ENCODE data around the gene PROS1. TPM values are rescaled to one million over a fixed set of nuclear protein-coding genes. Genes with fewer than 3 reads are reported as not detected.
"Not testable (repeated sequence)": the region's sequence is repeated elsewhere in the genome, so short reads cannot be mapped to it uniquely, and the experiment has no call there.

The PROS1 gene
- total and polyA plus RNA-seq, 2 donors (not counting 1 experiment from before 2014, with no cell fraction given): 0.03 TPM; not detected in 1

- TF ChIP-seq EZH2 (IDR thresholded peaks at IDR 0.05; ENCODE audit: borderline replicate concordance, insufficient read depth, low read depth, low read length, poor library complexity, severe bottlenecking): no peak
- no peak for TF ChIP-seq CTCF (IDR thresholded peaks at IDR 0.05)
- Histone ChIP-seq H3K4me2 (replicated peaks; ENCODE audit: low read depth, low read length, poor library complexity, severe bottlenecking) (no peak overlapping the region), H3K4me1 (ENCODE audit: control insufficient read depth in 2 of 2, insufficient read depth in 2 of 2, low read length in 2 of 2) (peaks cover 0 to 3% of the 10 kb centered on the region in 2 donors), H3K9ac (ENCODE audit: low read length) (no peak overlapping the region), H3K9me3 (ENCODE audit: control extremely low read depth in 1 of 3, control insufficient read depth in 2 of 3, insufficient read depth in 1 of 3, low read length in 2 of 3) (no peaks in the 10 kb centered on the region), H3K79me2 (ENCODE audit: control insufficient read depth, insufficient read depth, low read length) (no peaks in the 10 kb centered on the region), H4K20me1 (ENCODE audit: control insufficient read depth, insufficient read depth, low read length, poor library complexity, severe bottlenecking) (no peaks in the 10 kb centered on the region), H2AFZ (ENCODE audit: insufficient read depth, low read depth, low read length, poor library complexity, severe bottlenecking) (no peak overlapping the region), H3K27ac (ENCODE audit: low read length in 2 of 2) (no peak overlapping the region), H3K36me3 (replicated peaks in 1 of 2; ENCODE audit: control extremely low read depth in 1 of 2, control insufficient read depth in 1 of 2, extremely low read depth in 1 of 2, insufficient read depth in 2 of 2, low read length in 1 of 2) (no peaks in the 10 kb centered on the region), H3K27me3 (replicated peaks in 1 of 4; ENCODE audit: control extremely low read depth in 1 of 4, control insufficient read depth in 3 of 4, insufficient read depth in 4 of 4, low read length in 3 of 4) (no peaks in the 10 kb centered on the region), H3K4me3 (ENCODE audit: control extremely low read depth in 1 of 5, extremely low read depth in 1 of 5, insufficient read depth in 1 of 5, low read depth in 2 of 5, low read length in 4 of 5) (no peak overlapping the region)
- ChIA-PET POLR2A (no interaction called here), CTCF (no interaction called here)
- ATAC-seq (ENCODE audit: low read depth) (no peak), DNase-seq (no peak)
- Mint-ChIP-seq H3K4me1 (peaks cover 1% of the 10 kb centered on the region), H3K9me3 (ENCODE audit: insufficient read depth) (peaks cover 4% of the 10 kb centered on the region), H3K4me3 (no peak overlapping the region), H3K27ac (no peak overlapping the region), H3K27me3 (no peaks in the 10 kb centered on the region)
- WGBS (ENCODE audit: insufficient coverage): 100% methylated on average over 4 of the region's 5 CpGs
- intact Hi-C loops (cut with micrococcal nuclease): no loop called here
Measured at GRCh38 chr3:93843981-93844380, 129.7 kb downstream of the PROS1 start.

- H3K4me1 ChIP-seq (ENCODE audit: control insufficient read depth in 2 of 2, insufficient read depth in 2 of 2, low read length in 2 of 2); intact Hi-C loops (cut with micrococcal nuclease); H3K4me3 Mint-ChIP-seq; H3K4me3 ChIP-seq (ENCODE audit: control extremely low read depth in 1 of 5, extremely low read depth in 1 of 5, insufficient read depth in 1 of 5, low read depth in 2 of 5, low read length in 4 of 5); H3K4me1 Mint-ChIP-seq; H3K9me3 ChIP-seq (ENCODE audit: control extremely low read depth in 1 of 3, control insufficient read depth in 2 of 3, insufficient read depth in 1 of 3, low read length in 2 of 3); POLR2A ChIA-PET; H3K27ac ChIP-seq (ENCODE audit: low read length in 2 of 2); DNase-seq; H3K27me3 ChIP-seq (replicated peaks in 1 of 4; ENCODE audit: control extremely low read depth in 1 of 4, control insufficient read depth in 3 of 4, insufficient read depth in 4 of 4, low read length in 3 of 4); H3K27me3 Mint-ChIP-seq; H2AFZ ChIP-seq (ENCODE audit: insufficient read depth, low read depth, low read length, poor library complexity, severe bottlenecking); H3K27ac Mint-ChIP-seq; H3K9ac ChIP-seq (ENCODE audit: low read length); H3K4me2 ChIP-seq (replicated peaks; ENCODE audit: low read depth, low read length, poor library complexity, severe bottlenecking); CTCF ChIA-PET; H3K79me2 ChIP-seq (ENCODE audit: control insufficient read depth, insufficient read depth, low read length); ATAC-seq (ENCODE audit: low read depth); H3K9me3 Mint-ChIP-seq (ENCODE audit: insufficient read depth); H4K20me1 ChIP-seq (ENCODE audit: control insufficient read depth, insufficient read depth, low read length, poor library complexity, severe bottlenecking); H3K36me3 ChIP-seq (replicated peaks in 1 of 2; ENCODE audit: control extremely low read depth in 1 of 2, control insufficient read depth in 1 of 2, extremely low read depth in 1 of 2, insufficient read depth in 2 of 2, low read length in 1 of 2): not testable (repeated sequence)
- no CpG with 5 or more reads among the region's 1 CpG for WGBS (ENCODE audit: insufficient coverage)
Measured at GRCh38 chr3:93839193-93839592, 134.5 kb downstream of the PROS1 start.

Small RNA genes within 50 kb of the gene (small RNA-seq; reads per million reads assigned to genes)
- gene RF00019 (ENCODE audit: insufficient read length, low read depth, low replicate concordance): not detected
- not detected for gene RNU6-488P (ENCODE audit: insufficient read length, low read depth, low replicate concordance)
- gene RNU6-511P (ENCODE audit: insufficient read length, low read depth, low replicate concordance): not detected

Other genes starting within 250 kb of the PROS1 start
- 12.2 and 12.9 TPM in 2 replicates for gene ARL13B, start 6.3 kb upstream of the PROS1 start, total RNA-seq
- gene ARL13B, start 6.3 kb upstream of the PROS1 start, polyA plus RNA-seq: 1.3 and 2.7 TPM in 2 replicates
- gene STX19, start 54.7 kb upstream of the PROS1 start, total RNA-seq: not detected in 2 replicates
- gene STX19, start 54.7 kb upstream of the PROS1 start, polyA plus RNA-seq: not detected in 2 replicates
- gene DHFR2, start 89.0 kb upstream of the PROS1 start, total RNA-seq: 8.1 and 8.8 TPM in 2 replicates
- 0.91 and 1.1 TPM in 2 replicates for gene DHFR2, start 89.0 kb upstream of the PROS1 start, polyA plus RNA-seq
- 23.5 and 25.7 TPM in 2 replicates for gene NSUN3, start 89.2 kb upstream of the PROS1 start, total RNA-seq
- gene NSUN3, start 89.2 kb upstream of the PROS1 start, polyA plus RNA-seq: 6.5 and 7.4 TPM in 2 replicates